ENCODE results near the gene MAPK8IP3. TPM values are rescaled to one million over a fixed set of nuclear protein-coding genes. Genes with fewer than 3 reads are reported as not detected.
A peak's percentile ranks its signal among the peaks of the same experiment; 100 is the strongest.

MAPK8IP3 gene
- total RNA-seq, 2 donors from 2014 or later = 76.1 to 83.6 TPM

DNA sequence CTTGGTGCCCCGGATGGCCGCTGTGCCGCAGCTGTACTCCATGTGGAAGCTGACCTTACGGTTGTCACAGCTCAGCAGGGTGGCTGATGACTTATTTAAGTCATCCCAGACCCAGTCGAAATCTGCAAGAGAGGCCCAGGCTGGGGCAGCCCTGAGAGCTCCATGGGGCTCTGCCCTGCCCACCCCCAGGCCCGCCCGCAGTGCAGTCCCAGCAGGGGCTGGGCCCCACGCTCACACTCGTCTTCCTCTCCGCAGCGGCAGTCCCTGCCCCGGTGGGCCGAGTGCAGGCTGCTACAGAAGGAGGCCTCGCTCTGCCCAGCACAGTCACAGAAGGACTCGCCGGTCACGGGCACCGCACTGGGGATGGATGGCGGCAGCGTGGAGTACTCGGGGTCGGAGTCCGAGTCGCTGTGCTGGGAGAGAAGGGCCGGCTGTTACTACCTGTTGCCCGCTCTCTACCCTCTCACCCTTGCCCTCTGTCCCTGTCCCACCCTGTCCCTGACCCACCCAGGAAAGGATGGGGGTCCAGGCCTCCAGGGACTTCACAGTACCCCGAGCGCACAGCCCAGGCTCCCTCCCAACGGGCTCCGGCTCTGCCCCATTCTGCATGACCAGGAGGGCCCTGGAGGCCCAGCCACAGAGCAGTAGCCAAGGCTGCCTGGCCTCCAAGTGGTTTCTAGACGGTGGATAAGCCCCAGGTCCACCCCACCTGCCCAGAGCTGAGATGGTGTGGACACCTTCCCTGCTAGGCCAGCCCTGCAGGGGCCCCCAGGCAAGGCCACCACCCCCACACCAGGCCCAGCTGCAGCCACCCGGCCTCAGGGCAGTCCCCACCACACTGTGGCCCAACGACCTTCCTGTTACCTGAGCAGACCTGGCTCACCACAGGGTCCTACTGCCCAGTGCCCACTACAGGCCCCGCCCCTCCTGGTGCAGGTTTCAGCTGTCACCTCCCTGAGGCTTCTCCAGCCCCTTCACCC is 72.5 kb downstream of the MAPK8IP3 start:
- DNase-seq (ENCODE audit: low spot score in 2 of 2) (no peak), ATAC-seq (no peak)
- Mint-ChIP-seq H3K27ac (peak overlapping the region; percentile 49 to 73), H3K36me3 (peaks cover 5% of the 10 kb centered on the region in 2 donors), H3K9me3 (no peaks in the 10 kb centered on the region)

GRCh38 chr16:1779234-1779701 is 73.3 kb downstream of the MAPK8IP3 start:
- ATAC-seq (no peak), DNase-seq (ENCODE audit: low spot score in 2 of 2) (no peak)
- Mint-ChIP-seq H3K36me3 (peaks cover 6% of the 10 kb centered on the region in 2 donors), H3K9me3 (no peaks in the 10 kb centered on the region), H3K27ac (peak overlapping the region; percentile 49 to 73)

GRCh38 chr16:1779741-1780676 is 74.0 kb downstream of the MAPK8IP3 start:
- Mint-ChIP-seq H3K9me3 (no peaks in the 10 kb centered on the region), H3K36me3 (peaks cover 6% of the 10 kb centered on the region in 2 donors), H3K27ac (no peak overlapping the region)
- ATAC-seq (no peak), DNase-seq (ENCODE audit: low spot score in 2 of 2) (no peak)

- Mint-ChIP-seq H3K27ac (peak overlapping the region in 1 of 2 donors; percentile 82), H3K36me3 (peaks cover 6% of the 10 kb centered on the region in 2 donors), H3K9me3 (no peaks in the 10 kb centered on the region)
- DNase-seq (ENCODE audit: low spot score in 2 of 2) = no peak
- ATAC-seq = no peak
These were observed 74.7 kb downstream of the MAPK8IP3 start for GRCh38 chr16:1780677-1781072.

DNA sequence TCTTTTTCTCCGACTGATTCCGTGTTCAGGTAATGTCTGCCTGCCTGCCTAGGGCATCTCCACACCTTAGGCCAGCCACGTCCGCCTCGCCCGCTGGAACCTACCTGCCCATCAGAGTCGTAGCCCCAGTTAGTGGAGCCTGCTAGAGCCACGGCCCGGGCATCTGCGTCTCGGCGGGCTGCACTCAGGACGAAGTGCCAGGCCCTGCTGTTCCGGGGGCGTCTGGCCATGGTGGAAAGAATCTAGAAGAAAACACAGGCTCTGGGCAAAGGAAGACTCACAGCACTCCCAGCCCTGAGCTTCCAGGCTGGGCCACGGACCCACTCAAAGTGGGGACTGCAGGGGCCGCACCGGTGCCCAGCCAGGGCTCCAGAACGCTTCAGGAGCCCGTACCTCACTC is 75.3 kb downstream of the MAPK8IP3 start:
- ATAC-seq (no peak), DNase-seq (ENCODE audit: low spot score in 2 of 2) (no peak)
- H3K27ac Mint-ChIP-seq = peak overlapping the region; percentile 82 to 91
- peaks cover 6% of the 10 kb centered on the region in 2 donors for H3K36me3 Mint-ChIP-seq
- no peaks in the 10 kb centered on the region for H3K9me3 Mint-ChIP-seq

DNA sequence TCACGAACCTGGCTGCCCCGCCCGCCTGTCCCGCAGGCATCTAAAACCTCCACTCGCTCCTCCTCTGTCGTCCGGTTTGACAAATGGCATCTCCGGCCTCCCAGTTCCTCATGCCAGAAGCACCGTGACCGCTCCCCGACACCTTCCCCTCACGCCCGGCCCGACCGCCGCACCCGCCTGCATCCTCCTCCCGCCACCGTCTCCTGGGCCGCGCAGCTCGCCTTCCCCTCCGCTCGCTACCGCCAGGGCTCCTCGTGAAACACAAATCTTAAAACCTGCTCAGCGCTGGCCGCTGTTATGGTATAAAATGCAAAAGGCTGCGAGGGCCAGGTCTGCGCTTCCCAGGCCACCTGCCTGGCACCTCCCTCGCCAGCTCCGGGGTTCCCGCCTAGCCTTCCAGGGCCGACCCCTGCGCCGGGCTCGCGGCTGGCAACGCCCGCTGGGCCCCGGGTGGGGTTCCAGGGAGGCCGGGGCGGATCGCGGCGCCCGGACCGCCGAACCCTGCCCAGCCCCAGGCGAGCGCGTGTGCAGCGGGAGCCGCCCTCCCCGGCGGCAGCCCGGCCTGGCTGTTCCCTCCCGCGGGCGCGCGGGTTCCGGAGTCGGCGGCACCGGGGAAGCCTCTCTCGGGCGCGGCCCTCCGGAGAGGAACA is 75.9 kb downstream of the MAPK8IP3 start:
- peak overlapping the region; percentile 82 to 91 for H3K27ac Mint-ChIP-seq
- ATAC-seq = no peak

GRCh38 chr16:1782408-1783264 is 76.6 kb downstream of the MAPK8IP3 start, which contains the start of the genes NUBP2 and SPSB3:
NUBP2 (plus strand) TSS chr16:1782960; CDS start chr16:1783021, 61 bp downstream.
SPSB3 (minus strand) TSS chr16:1782571; CDS start chr16:1781483, 1,088 bp downstream.
- peaks cover 6% of the 10 kb centered on the region in 2 donors for H3K36me3 Mint-ChIP-seq
- H3K27ac Mint-ChIP-seq = peak within 1 kb of the TSS; percentile 82 to 94
- ATAC-seq (peak; percentile 91 to 93), DNase-seq (ENCODE audit: low spot score in 2 of 2) (peak; percentile 94 to 100)
- no peaks in the 10 kb centered on the region for H3K9me3 Mint-ChIP-seq

More for the DNA sequence above, 75.9 kb downstream of the MAPK8IP3 start:
- Mint-ChIP-seq H3K9me3 (no peaks in the 10 kb centered on the region), H3K36me3 (peaks cover 6% of the 10 kb centered on the region in 2 donors)
- DNase-seq (ENCODE audit: low spot score in 2 of 2) = peak in 1 of 2 donors; percentile 42

GRCh38 chr16:1784977-1785845 is 79.2 kb downstream of the MAPK8IP3 start:
- ATAC-seq (no peak), DNase-seq (ENCODE audit: low spot score in 2 of 2) (no peak)
- no peak overlapping the region for H3K27ac Mint-ChIP-seq
- no peaks in the 10 kb centered on the region for H3K9me3 Mint-ChIP-seq
- H3K36me3 Mint-ChIP-seq = peaks cover 6% of the 10 kb centered on the region in 2 donors

DNA sequence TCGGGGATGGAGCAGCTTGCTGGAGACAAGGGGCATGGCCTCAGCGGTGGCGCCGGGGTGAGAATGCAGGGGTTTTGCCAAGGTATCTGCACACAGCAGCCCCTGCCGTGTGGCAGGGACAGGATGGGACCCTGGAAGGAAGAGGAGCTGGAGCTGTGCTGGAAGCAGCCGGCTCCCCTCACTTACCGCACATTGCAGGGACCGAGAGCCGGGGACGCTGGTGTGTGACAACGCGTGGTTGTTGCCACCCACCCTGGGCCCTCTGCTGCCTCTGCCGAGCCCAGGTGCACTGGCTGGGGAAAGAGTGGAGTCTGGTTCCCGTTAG is 79.8 kb downstream of the MAPK8IP3 start:
- no peak for ATAC-seq
- DNase-seq (ENCODE audit: low spot score in 2 of 2) = no peak
- H3K27ac Mint-ChIP-seq = no peak overlapping the region
- no peaks in the 10 kb centered on the region for H3K9me3 Mint-ChIP-seq
- peaks cover 6% of the 10 kb centered on the region in 2 donors for H3K36me3 Mint-ChIP-seq

GRCh38 chr16:1786242-1787055 is 80.5 kb downstream of the MAPK8IP3 start:
- ATAC-seq (no peak), DNase-seq (ENCODE audit: low spot score in 2 of 2) (peak in 1 of 2 donors; percentile 3)
- Mint-ChIP-seq H3K36me3 (peaks cover 6% of the 10 kb centered on the region in 2 donors), H3K27ac (no peak overlapping the region), H3K9me3 (no peaks in the 10 kb centered on the region)

GRCh38 chr16:1787056-1787321 is 81.0 kb downstream of the MAPK8IP3 start:
- Mint-ChIP-seq H3K9me3 (no peaks in the 10 kb centered on the region), H3K36me3 (peaks cover 6% of the 10 kb centered on the region in 2 donors), H3K27ac (no peak overlapping the region)
- DNase-seq (ENCODE audit: low spot score in 2 of 2) (no peak), ATAC-seq (no peak)

- Mint-ChIP-seq H3K36me3 (peaks cover 6% of the 10 kb centered on the region in 2 donors), H3K27ac (no peak overlapping the region), H3K9me3 (no peaks in the 10 kb centered on the region)
- DNase-seq (ENCODE audit: low spot score in 2 of 2) = peak in 1 of 2 donors; percentile 2
- no peak for ATAC-seq
These were observed 81.5 kb downstream of the MAPK8IP3 start for GRCh38 chr16:1787322-1788094.

GRCh38 chr16:1788095-1788707 is 82.2 kb downstream of the MAPK8IP3 start:
- Mint-ChIP-seq H3K36me3 (peaks cover 4% of the 10 kb centered on the region in 2 donors), H3K9me3 (no peaks in the 10 kb centered on the region), H3K27ac (no peak overlapping the region)
- ATAC-seq = no peak
- no peak for DNase-seq (ENCODE audit: low spot score in 2 of 2)

Data from activated naive CD4-positive, alpha-beta T cell treated with anti-CD3 and anti-CD28 coated beads, Interleukin-2, amount 50 U/mL, for 72 hours (primary cell).